GM15510 (cell line): ENCODE data around the gene TRPM3.

Experiments
- POLR2A ChIP-seq: IDR thresholded peaks from 3 replicates; pipeline ENCODE4 v1.6.1; 2011; ENCODE audit warnings: borderline replicate concordance; ENCODE audit not compliant: insufficient read length; ENCODE audit errors: extremely low read depth

The TRPM3 gene

GRCh38 chr9:71119746-71120145 is 1.7 kb downstream of the TRPM3 start:
- TF ChIP-seq POLR2A, result no peak

GRCh38 chr9:71118324-71118723 is 3.1 kb downstream of the TRPM3 start:
- no peak for TF ChIP-seq POLR2A

GRCh38 chr9:71115448-71115975 is 5.9 kb downstream of the TRPM3 start:
- no peak for TF ChIP-seq POLR2A

DNA sequence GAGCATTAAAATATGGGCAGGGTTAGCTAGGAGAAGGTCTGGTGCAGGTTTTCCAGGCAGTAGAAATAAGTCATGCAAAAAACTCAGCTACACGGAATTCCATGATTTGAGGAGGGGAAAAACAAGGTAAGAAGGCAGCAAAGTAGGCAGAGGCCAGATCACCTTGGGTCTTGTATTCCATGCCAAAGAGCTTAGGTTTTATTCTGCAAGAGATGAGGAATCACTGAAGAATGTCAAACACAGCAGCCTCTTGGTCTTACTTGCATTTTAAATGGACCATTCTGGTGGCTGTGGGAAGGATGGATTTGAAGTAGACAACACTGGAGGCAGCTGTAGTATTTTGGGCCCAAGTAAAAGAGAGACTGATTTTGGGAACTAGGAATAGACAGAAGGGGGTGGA is 8.6 kb downstream of the TRPM3 start:
- TF ChIP-seq POLR2A, result no peak

GRCh38 chr9:71108937-71109336 is 12.5 kb downstream of the TRPM3 start:
- no peak for TF ChIP-seq POLR2A

- no peak for TF ChIP-seq POLR2A
These were observed 14.4 kb downstream of the TRPM3 start for GRCh38 chr9:71106992-71107391.

DNA sequence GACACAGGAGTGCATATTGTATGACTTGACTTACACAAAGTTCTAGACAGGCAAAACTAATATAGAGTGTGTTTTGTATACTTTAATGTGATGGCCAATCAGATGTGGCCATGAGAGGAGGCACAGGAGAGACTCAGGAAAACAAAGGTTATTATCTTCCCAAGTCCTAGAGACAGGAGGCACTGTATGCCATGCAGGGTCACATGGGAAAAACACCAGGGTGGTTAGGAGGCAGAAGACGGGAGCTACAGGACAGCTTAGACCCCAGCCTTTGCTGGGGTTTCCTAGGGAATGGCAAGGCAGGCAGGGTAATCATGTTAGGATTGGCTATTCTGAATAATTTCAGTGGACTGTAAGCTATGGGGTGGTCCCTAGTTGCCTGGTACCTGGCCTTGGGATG is 16.2 kb downstream of the TRPM3 start:
- TF ChIP-seq POLR2A, result no peak

- TF ChIP-seq POLR2A, result no peak
These were observed 22.6 kb downstream of the TRPM3 start for GRCh38 chr9:71098801-71099200.

- TF ChIP-seq POLR2A, result no peak
These were observed 23.8 kb downstream of the TRPM3 start for GRCh38 chr9:71097671-71098070.

DNA sequence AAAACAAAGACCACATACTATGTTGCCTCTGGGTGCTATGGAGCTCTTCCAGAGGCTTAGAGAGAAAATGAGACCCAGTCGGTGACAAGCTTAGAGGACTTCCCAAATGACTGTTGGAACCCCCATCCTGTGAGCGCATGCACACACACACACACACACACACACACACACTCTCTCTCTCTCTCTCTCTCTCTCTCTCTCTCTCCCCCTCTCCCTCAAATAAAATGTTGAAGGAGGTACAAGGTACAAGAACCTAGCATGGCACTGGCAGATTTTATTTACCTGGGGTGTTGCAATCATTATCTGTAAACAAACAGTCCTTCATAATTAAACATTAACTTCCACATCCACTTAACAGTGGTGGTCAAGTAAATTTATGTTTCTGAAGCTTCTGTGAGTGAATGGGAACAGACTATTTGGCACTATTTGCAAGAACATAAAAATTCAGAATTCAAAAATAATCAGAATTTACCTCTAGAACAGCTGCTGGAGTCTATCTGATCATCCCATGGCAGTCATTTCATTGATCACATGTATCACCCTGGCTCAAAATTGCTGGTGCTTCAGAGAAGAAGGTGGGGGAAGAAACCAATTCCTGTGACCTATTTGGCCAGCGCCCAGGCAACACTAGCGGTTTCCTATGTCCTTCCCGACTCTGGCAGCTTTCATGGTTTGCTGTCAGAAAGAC is 24.9 kb downstream of the TRPM3 start:
- no peak for TF ChIP-seq POLR2A

DNA sequence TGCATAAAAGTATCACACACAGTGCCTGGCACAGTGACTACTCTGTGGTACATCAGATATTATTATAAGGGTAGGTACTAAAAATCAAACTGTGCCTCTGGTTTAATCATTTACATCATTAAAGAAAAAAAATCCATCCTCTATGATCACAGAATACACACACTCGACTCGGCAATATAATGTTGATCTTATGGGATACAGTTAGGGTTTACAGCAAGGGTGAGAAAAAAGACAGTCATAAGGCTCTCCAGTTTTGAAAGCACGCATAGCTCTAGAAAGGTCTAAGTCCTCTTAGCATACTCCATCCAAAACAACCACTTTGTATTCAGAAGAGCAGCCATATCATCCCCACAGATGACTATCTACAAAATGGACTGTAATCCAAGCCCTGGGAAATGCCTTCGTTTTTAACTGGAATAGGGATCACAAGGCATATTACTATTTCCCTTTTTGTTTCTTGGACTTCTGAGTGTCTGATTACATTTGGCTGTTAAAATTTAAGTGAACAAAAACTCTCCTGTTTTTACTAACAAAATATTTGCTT is 26.6 kb downstream of the TRPM3 start:
- no peak for TF ChIP-seq POLR2A

DNA sequence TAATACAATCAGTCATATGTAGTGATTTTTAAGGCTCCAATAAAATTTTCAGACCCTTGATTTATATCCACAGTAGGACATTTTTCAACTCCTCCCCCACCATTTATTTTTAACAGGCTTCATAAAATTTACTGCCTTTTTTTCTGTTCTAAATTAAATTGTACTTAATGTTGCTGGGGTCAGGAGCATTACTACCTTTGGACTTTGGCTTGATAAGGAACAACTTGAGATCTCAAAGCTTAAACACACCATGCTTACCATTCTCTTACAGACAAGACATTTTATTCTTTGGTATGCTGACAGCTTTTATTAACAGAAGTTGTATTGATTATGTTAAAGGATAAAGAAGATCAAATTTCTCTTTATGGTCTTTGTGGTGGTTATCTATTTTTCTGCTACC is 30.5 kb downstream of the TRPM3 start:
- no peak for TF ChIP-seq POLR2A

DNA sequence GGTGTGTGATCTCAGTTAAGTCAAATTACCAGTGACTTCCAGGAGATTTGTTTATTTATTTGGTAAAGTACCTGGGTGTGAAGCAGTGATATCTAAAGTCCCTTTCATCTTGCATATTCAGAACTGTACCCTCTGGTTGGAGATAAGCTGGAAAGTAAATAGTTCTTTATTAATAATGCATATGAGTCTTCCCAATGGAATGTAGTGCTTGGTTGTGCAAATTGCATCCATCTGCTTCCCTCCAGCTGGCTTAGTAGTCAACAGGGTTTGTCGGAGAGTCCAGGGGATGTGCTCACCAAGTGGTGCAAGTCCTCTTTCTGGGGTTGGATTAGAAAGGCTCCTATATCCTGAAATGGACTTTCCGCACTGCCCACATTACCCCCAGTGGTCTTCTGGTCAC is 42.0 kb downstream of the TRPM3 start:
- TF ChIP-seq POLR2A, result no peak

GRCh38 chr9:71076096-71076495 is 45.3 kb downstream of the TRPM3 start:
- no peak for TF ChIP-seq POLR2A

GRCh38 chr9:71073494-71073893 is 47.9 kb downstream of the TRPM3 start:
- no peak for TF ChIP-seq POLR2A

GRCh38 chr9:71072587-71072986 is 48.8 kb downstream of the TRPM3 start:
- no peak for TF ChIP-seq POLR2A

DNA sequence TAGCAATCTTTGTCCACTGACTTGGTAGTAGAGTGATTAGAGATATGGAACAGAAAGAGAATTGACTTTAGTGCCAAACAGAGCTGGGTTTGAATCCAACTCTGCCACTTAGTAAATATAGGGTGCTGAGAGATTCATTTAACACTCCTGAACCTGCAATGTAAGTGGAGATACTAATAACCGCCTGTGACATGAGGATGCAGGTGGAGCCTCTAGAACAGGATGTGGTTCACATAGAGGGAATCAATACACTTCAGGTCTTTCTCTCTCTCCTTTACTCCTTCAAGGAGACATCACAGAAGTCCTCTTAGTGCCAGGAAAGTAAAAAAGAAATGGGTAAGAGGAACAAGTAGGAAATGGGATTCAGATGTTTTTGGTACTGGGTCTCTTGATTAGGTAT is 49.8 kb downstream of the TRPM3 start:
- TF ChIP-seq POLR2A, result no peak

GRCh38 chr9:71058660-71059059 is 62.8 kb downstream of the TRPM3 start:
- no peak for TF ChIP-seq POLR2A

DNA sequence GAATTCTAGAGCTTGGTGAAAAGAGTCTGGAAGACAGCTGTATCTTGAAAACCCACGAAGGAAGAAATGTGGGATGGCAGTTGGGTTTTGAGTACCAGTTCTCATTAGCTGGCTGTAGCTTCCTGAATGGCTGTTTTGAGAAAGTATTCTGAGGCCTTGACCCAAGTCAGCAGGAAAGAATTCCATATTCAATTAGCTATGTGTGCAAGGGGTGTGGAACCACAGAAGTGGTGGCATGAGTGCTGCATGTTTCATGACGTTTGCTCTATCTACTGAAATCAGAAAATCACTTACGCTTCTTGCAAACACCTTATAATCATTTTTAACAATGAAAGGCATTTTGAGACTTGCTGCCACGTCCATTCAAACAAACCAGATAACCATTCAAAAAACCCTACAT is 69.1 kb downstream of the TRPM3 start:
- no peak for TF ChIP-seq POLR2A
